ENCODE measurements around the gene TIMM23.

GRCh38 chr10:45997994-45998763 is 25.9 kb downstream of the TIMM23 start:
- TF ChIP-seq CTCF (IDR thresholded peaks at IDR 0.05) (no peak), POLR2A (IDR thresholded peaks at IDR 0.05) (no peak)

All from ovary (tissue), 3 donors.